Astrocyte (in vitro differentiated cells and primary cell): ENCODE measurements around the gene SUSD4. TPM values are rescaled to one million over a fixed set of nuclear protein-coding genes. Genes with fewer than 3 reads are reported as not detected.

Experiments used
- DNase-seq: peaks from one replicate; pipeline ENCODE4 v3.0.0-alpha.2; 2010; ENCODE audit warnings: low read depth
- FAIRE-seq: peaks from 2 replicates; lab custom pipeline; 2011; peaks lifted over from hg19 to GRCh38; lab: Jason Lieb, UNC
- H2AFZ ChIP-seq: 2 replicates; pipeline ENCODE4 v1.6.0; 2012; ENCODE audit warnings: low read depth, low read length, inconsistent platforms
- H3K27ac ChIP-seq: 2 replicates; pipeline ENCODE4 v1.5.1; 2011; ENCODE audit warnings: low read depth, low read length, inconsistent platforms
- H3K27me3 ChIP-seq: 2 replicates; pipeline ENCODE4 v1.6.0; 2011; ENCODE audit warnings: low read length, inconsistent platforms; ENCODE audit not compliant: insufficient read depth
- H3K36me3 ChIP-seq: 2 replicates; pipeline ENCODE4 v1.5.1; 2011; ENCODE audit warnings: low read length, inconsistent platforms; ENCODE audit not compliant: insufficient read depth
- H3K4me1 ChIP-seq: 2 replicates; pipeline ENCODE4 v1.5.1; 2011; ENCODE audit warnings: low read length, inconsistent platforms; ENCODE audit not compliant: insufficient read depth
- H3K4me2 ChIP-seq: 2 replicates; pipeline ENCODE4 v1.6.0; 2012; ENCODE audit warnings: low read length, inconsistent platforms
- H3K4me3 ChIP-seq: 2 replicates; pipeline ENCODE4 v1.5.1; 2011; ENCODE audit warnings: low read depth, mild to moderate bottlenecking, low read length, inconsistent platforms; ENCODE audit not compliant: insufficient read depth
- H3K79me2 ChIP-seq: 2 replicates; pipeline ENCODE4 v1.6.0; 2012; ENCODE audit warnings: mild to moderate bottlenecking, low read length, inconsistent platforms; ENCODE audit not compliant: insufficient read depth
- H3K9ac ChIP-seq: 2 replicates; pipeline ENCODE4 v1.6.0; 2012; ENCODE audit warnings: mild to moderate bottlenecking, low read length, inconsistent platforms
- H3K9me3 ChIP-seq: 2 replicates; pipeline ENCODE4 v1.5.1; 2012; ENCODE audit warnings: low read depth, mild to moderate bottlenecking, low read length, inconsistent platforms; ENCODE audit not compliant: insufficient read depth
- H4K20me1 ChIP-seq: 2 replicates; pipeline ENCODE4 v1.6.0; 2012; ENCODE audit warnings: low read length, inconsistent platforms; ENCODE audit not compliant: insufficient read depth
- H3K27ac Mint-ChIP-seq: one replicate; pipeline ENCODE4 v1.8.0; 2021; ENCODE audit warnings: mild to moderate bottlenecking, mixed read lengths; ENCODE audit not compliant: unreplicated experiment
- H3K27me3 Mint-ChIP-seq: one replicate; pipeline ENCODE4 v1.8.0; 2021; ENCODE audit warnings: low read depth, mixed read lengths; ENCODE audit not compliant: unreplicated experiment
- H3K36me3 Mint-ChIP-seq: one replicate; pipeline ENCODE4 v1.8.0; 2021; ENCODE audit warnings: low read depth, mixed read lengths; ENCODE audit not compliant: unreplicated experiment
- H3K4me1 Mint-ChIP-seq: one replicate; pipeline ENCODE4 v1.8.0; 2021; ENCODE audit warnings: low read depth, mixed read lengths; ENCODE audit not compliant: unreplicated experiment
- H3K4me3 Mint-ChIP-seq: one replicate; pipeline ENCODE4 v1.8.0; 2021; ENCODE audit warnings: mild to moderate bottlenecking, moderate library complexity, mixed read lengths; ENCODE audit not compliant: unreplicated experiment
- H3K9me3 Mint-ChIP-seq: one replicate; pipeline ENCODE4 v1.8.0; 2021; ENCODE audit warnings: mild to moderate bottlenecking, mixed read lengths; ENCODE audit not compliant: unreplicated experiment
- EZH2 ChIP-seq: IDR thresholded peaks from 2 replicates; pipeline ENCODE4 v1.6.1; 2012; ENCODE audit warnings: mild to moderate bottlenecking, low read length, inconsistent platforms; ENCODE audit not compliant: insufficient read depth
- total RNA-seq: library from RNA; stranded (reverse); gene quantifications from 2 replicates; pipeline ENCODE4 v1.2.1, GENCODE V29; 2021
- TF ChIP-seq, protein P1 (sequence below): IDR thresholded peaks from 2 replicates; pipeline ENCODE4 v1.5.1; 2011; ENCODE audit warnings: low read depth, mild to moderate bottlenecking, inconsistent platforms, low read length, moderate library complexity; ENCODE audit not compliant: insufficient read depth

SUSD4 gene
- total RNA-seq, 1 donor from 2014 or later, result 9.2 TPM

DNA sequence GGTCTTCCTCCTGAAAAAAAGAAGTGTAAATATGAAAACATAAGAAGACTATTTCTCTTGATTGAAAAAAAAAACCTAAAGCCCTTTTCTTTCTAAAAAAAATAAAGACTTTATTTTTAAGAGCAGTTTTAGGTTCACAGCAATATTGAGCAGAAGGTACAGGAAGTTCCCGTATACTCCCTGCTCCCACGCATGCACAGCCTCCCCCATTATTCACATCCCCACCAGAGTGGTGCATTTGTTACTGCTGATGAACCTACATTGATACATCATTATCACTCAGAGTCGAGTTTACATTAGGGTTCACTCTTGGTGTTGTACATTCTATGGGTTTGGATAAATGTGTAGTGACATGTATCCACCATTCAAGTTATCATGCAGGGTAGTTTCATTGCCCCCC is 128.9 kb downstream of the SUSD4 start:
- no peak overlapping the region for H3K4me3 Mint-ChIP-seq
- Histone ChIP-seq H3K36me3 (no peaks in the 10 kb centered on the region), H3K4me3 (no peak overlapping the region), H3K9me3 (no peaks in the 10 kb centered on the region), H3K4me1 (peaks cover 40% of the 10 kb centered on the region), H2AFZ (no peak overlapping the region), H3K9ac (no peak overlapping the region), H3K4me2 (no peak overlapping the region), H3K27me3 (no peaks in the 10 kb centered on the region), H3K27ac (no peak overlapping the region), H3K79me2 (no peaks in the 10 kb centered on the region), H4K20me1 (no peaks in the 10 kb centered on the region)
- H3K9me3 Mint-ChIP-seq, result peaks cover 2% of the 10 kb centered on the region
- DNase-seq, result no peak
- peak; percentile 37 for FAIRE-seq
- H3K4me1 Mint-ChIP-seq, result peaks cover 42% of the 10 kb centered on the region
- TF ChIP-seq, protein P1, sequence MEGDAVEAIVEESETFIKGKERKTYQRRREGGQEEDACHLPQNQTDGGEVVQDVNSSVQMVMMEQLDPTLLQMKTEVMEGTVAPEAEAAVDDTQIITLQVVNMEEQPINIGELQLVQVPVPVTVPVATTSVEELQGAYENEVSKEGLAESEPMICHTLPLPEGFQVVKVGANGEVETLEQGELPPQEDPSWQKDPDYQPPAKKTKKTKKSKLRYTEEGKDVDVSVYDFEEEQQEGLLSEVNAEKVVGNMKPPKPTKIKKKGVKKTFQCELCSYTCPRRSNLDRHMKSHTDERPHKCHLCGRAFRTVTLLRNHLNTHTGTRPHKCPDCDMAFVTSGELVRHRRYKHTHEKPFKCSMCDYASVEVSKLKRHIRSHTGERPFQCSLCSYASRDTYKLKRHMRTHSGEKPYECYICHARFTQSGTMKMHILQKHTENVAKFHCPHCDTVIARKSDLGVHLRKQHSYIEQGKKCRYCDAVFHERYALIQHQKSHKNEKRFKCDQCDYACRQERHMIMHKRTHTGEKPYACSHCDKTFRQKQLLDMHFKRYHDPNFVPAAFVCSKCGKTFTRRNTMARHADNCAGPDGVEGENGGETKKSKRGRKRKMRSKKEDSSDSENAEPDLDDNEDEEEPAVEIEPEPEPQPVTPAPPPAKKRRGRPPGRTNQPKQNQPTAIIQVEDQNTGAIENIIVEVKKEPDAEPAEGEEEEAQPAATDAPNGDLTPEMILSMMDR, result no peak
- TF ChIP-seq EZH2, result no peak
- H3K36me3 Mint-ChIP-seq, result no peaks in the 10 kb centered on the region
- H3K27me3 Mint-ChIP-seq, result no peaks in the 10 kb centered on the region
- H3K27ac Mint-ChIP-seq, result no peak overlapping the region

DNA sequence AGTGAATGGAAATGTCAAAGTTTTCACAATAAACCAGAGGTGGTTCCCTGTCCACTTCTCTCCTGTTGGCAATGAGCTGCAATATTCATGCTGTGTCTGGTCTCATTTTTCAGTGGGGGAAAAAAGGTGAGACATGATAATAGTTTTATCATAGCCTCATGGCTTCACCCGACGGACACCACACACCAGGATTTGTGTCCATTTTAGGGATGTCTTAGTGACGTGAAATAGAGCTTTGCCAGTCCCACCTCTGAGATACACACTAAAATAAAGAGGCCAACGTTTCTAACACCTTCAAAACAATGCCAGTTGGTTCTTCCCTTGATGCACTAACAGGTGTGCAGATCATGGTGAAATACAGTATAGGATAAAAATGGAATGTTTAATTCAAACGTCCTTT is 129.4 kb downstream of the SUSD4 start:
- Histone ChIP-seq H3K79me2 (no peaks in the 10 kb centered on the region), H3K27me3 (no peaks in the 10 kb centered on the region), H3K27ac (no peak overlapping the region), H3K9me3 (no peaks in the 10 kb centered on the region), H3K36me3 (no peaks in the 10 kb centered on the region), H4K20me1 (no peaks in the 10 kb centered on the region), H3K4me2 (peak overlapping the region; percentile 65), H2AFZ (no peak overlapping the region), H3K4me1 (peaks cover 45% of the 10 kb centered on the region), H3K9ac (no peak overlapping the region), H3K4me3 (no peak overlapping the region)
- TF ChIP-seq, protein P1, result no peak
- no peak for TF ChIP-seq EZH2
- Mint-ChIP-seq H3K36me3 (no peaks in the 10 kb centered on the region), H3K4me1 (peaks cover 48% of the 10 kb centered on the region), H3K9me3 (peaks cover 2% of the 10 kb centered on the region), H3K27me3 (no peaks in the 10 kb centered on the region), H3K27ac (peak overlapping the region; percentile 87), H3K4me3 (no peak overlapping the region)
- FAIRE-seq (no peak), DNase-seq (no peak)

DNA sequence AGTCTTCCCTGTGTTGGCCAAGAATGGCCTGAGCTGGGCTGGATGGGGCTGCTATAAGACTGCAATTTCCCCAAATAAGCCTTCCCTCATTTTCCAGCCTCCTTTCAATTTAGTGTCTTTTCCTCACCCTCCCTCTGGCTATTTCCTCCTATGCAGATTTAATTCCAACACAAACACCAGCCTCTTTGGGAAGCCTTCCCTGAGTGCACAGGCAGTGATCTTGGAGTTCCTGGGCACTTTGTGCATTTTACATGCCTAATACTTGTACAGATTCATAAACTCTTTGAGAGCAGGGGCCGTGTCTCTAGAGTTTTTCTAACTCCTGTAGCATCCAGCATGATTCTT is 129.8 kb downstream of the SUSD4 start:
- Histone ChIP-seq H3K27ac (peak overlapping the region; percentile 80), H3K9me3 (no peaks in the 10 kb centered on the region), H2AFZ (peak overlapping the region; percentile 74), H3K4me2 (peak overlapping the region; percentile 65), H3K27me3 (no peaks in the 10 kb centered on the region), H3K4me1 (peaks cover 49% of the 10 kb centered on the region), H3K36me3 (no peaks in the 10 kb centered on the region), H3K79me2 (no peaks in the 10 kb centered on the region), H4K20me1 (no peaks in the 10 kb centered on the region), H3K9ac (peak overlapping the region; percentile 56), H3K4me3 (no peak overlapping the region)
- TF ChIP-seq EZH2, result no peak
- DNase-seq (no peak), FAIRE-seq (no peak)
- H3K27ac Mint-ChIP-seq, result peak overlapping the region; percentile 87
- H3K9me3 Mint-ChIP-seq, result peaks cover 2% of the 10 kb centered on the region
- H3K36me3 Mint-ChIP-seq, result no peaks in the 10 kb centered on the region
- H3K4me1 Mint-ChIP-seq, result peaks cover 52% of the 10 kb centered on the region
- no peak overlapping the region for H3K4me3 Mint-ChIP-seq
- H3K27me3 Mint-ChIP-seq, result no peaks in the 10 kb centered on the region
